Colonic mucosa (tissue), 4 donors: ENCODE measurements around the gene PDE7B. TPM values are rescaled to one million over a fixed set of nuclear protein-coding genes. Genes with fewer than 3 reads are reported as not detected.
"Not testable (repeated sequence)": the region's sequence is repeated elsewhere in the genome, so short reads cannot be mapped to it uniquely, and the experiment has no call there.

Source experiments
- DNase-seq: peaks from one replicate; pipeline ENCODE4 v3.0.0-alpha.2; 2020
- H3K27ac ChIP-seq: fragments of 200-600 bp; one replicate; pipeline ENCODE4 v1.8.0; 2021
- H3K27me3 ChIP-seq: fragments of 200-600 bp; one replicate; pipeline ENCODE4 v1.8.0; 2021
- H3K36me3 ChIP-seq: fragments of 200-600 bp; one replicate; pipeline ENCODE4 v1.8.0; 2021
- H3K4me1 ChIP-seq: fragments of 200-600 bp; one replicate; pipeline ENCODE4 v1.8.0; 2021; ENCODE audit warnings: mild to moderate bottlenecking
- H3K4me3 ChIP-seq: fragments of 200-600 bp; one replicate; pipeline ENCODE4 v1.8.0; 2021
- H3K9ac ChIP-seq, 2 donors: one replicate each; pipeline ENCODE4 v1.7.0; 2013; ENCODE audit warnings: control low read depth in 2 of 2, low read depth in 2 of 2, low read length in 2 of 2
- H3K9me3 ChIP-seq: fragments of 200-600 bp; one replicate; pipeline ENCODE4 v1.8.0; 2021
- intact Hi-C: fragments of 100-400 bp; cut with DNase I; formaldehyde crosslinking; loops from one replicate; pipeline ENCODE4 v1.14.1; 2022
- total RNA-seq, 2 donors: library from RNA; stranded (reverse); fragmentation: NEBNext Ultra II Directional in 1 of 2; extraction: Animal tissue kit (Norgen Biotek cat#: 25700) in 1 of 2; gene quantifications; one replicate each; pipeline ENCODE4 v1.2.1, GENCODE V29; 2021
- TF ChIP-seq, protein P1 (sequence below): fragments of 200-600 bp; IDR thresholded peaks from one replicate; pipeline ENCODE4 v1.8.0; 2022; ENCODE audit warnings: antibody characterized with exemption, mild to moderate bottlenecking
- donor health status: healthy.
- donor health status: DM: no; HTN: no; CAD: no.
- donor health status: DM: no; HTN: no; CAD: no.

The PDE7B gene
- total RNA-seq, 2 donors from 2014 or later = 1.0 to 1.4 TPM

- no peak for DNase-seq
- no peak overlapping the region for H3K9ac ChIP-seq
- H3K36me3 ChIP-seq = no peaks in the 10 kb centered on the region
- H3K4me3 ChIP-seq = no peak overlapping the region
- TF ChIP-seq, protein P1, sequence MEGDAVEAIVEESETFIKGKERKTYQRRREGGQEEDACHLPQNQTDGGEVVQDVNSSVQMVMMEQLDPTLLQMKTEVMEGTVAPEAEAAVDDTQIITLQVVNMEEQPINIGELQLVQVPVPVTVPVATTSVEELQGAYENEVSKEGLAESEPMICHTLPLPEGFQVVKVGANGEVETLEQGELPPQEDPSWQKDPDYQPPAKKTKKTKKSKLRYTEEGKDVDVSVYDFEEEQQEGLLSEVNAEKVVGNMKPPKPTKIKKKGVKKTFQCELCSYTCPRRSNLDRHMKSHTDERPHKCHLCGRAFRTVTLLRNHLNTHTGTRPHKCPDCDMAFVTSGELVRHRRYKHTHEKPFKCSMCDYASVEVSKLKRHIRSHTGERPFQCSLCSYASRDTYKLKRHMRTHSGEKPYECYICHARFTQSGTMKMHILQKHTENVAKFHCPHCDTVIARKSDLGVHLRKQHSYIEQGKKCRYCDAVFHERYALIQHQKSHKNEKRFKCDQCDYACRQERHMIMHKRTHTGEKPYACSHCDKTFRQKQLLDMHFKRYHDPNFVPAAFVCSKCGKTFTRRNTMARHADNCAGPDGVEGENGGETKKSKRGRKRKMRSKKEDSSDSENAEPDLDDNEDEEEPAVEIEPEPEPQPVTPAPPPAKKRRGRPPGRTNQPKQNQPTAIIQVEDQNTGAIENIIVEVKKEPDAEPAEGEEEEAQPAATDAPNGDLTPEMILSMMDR = no peak
- peak overlapping the region; percentile 44 for H3K27ac ChIP-seq
- H3K4me1 ChIP-seq = no peaks in the 10 kb centered on the region
- no peaks in the 10 kb centered on the region for H3K27me3 ChIP-seq
- intact Hi-C loops = no loop called here
- no peaks in the 10 kb centered on the region for H3K9me3 ChIP-seq
Observed at GRCh38 chr6:136102991-136103688, 251.6 kb downstream of the PDE7B start.

DNA sequence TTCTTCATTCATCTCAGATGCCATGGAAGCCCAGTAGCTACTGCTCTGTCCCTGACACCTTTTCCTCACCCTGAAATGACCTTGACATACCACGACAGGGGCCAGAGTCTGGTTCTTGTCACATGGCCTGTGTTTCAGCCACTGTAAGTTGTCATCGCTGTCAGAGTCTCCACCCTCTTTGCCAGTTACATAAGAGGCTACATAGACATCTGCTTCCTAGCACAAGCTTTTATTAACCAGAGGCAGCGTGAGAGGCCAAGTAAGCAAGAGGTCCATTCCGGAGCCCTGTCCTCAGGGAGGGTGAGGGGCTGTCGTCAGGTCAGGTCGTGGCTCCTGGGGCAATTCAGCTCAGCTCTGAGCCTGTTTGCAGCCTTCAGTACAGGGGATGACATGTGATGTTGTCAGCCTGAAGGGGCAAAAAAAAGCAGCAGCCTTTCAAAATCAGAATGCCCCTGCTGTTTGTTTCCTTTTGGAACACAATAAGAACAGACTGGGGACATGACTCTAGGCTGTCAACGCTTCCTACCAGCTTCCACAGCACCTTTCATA lies 252.3 kb downstream of the PDE7B start:
- Histone ChIP-seq H3K36me3 (no peaks in the 10 kb centered on the region), H3K4me3 (no peak overlapping the region), H3K4me1 (no peaks in the 10 kb centered on the region), H3K27me3 (no peaks in the 10 kb centered on the region), H3K27ac (peak overlapping the region; percentile 47), H3K9ac (no peak overlapping the region), H3K9me3 (no peaks in the 10 kb centered on the region)
- intact Hi-C loops = no loop called here
- peak; percentile 27 for DNase-seq
- TF ChIP-seq, protein P1 = no peak

- peak overlapping the region; percentile 47 for H3K27ac ChIP-seq
- no peak for DNase-seq
- intact Hi-C loops = no loop called here
Observed at GRCh38 chr6:136104556-136104955, 253.1 kb downstream of the PDE7B start.

GRCh38 chr6:136105797-136106196 lies 254.3 kb downstream of the PDE7B start:
- DNase-seq, H3K4me1 ChIP-seq, H3K4me3 ChIP-seq, H3K9ac ChIP-seq, intact Hi-C loops, H3K27ac ChIP-seq, H3K36me3 ChIP-seq, H3K9me3 ChIP-seq, H3K27me3 ChIP-seq: not testable (repeated sequence)

More at GRCh38 chr6:136104556-136104955, 253.1 kb downstream of the PDE7B start:
- no peak overlapping the region for H3K9ac ChIP-seq
- no peaks in the 10 kb centered on the region for H3K4me1 ChIP-seq
- no peaks in the 10 kb centered on the region for H3K9me3 ChIP-seq
- TF ChIP-seq, protein P1 = no peak
- H3K4me3 ChIP-seq = no peak overlapping the region
- no peaks in the 10 kb centered on the region for H3K27me3 ChIP-seq
- no peaks in the 10 kb centered on the region for H3K36me3 ChIP-seq

DNA sequence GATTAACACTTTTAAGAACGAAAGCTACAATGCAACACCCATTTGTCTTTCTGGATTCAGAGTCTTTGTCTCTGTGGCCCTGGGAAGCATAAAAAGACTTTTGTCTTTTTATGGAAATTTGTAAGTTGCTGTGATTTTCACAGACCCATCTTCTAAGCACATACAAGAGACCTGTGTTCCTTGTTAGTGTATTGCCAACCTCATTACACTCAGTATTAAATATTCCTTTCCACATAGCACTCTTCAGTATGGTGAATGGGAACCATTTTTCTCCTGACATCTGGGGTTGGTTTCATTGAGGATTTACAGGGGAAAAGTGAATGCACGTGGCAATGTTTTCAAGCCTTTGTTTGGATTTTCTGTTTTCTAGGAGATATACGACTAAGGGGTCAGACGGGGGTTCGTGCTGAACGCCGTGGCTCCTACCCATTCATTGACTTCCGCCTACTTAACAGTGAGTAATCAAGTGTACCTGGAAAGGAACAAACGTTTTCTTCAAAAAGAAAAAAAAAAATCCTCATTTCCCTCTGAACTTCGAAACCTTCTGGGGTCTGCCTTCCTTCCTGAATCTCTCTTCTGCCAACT lies 257.0 kb downstream of the PDE7B start:
- no peaks in the 10 kb centered on the region for H3K36me3 ChIP-seq
- H3K9me3 ChIP-seq = no peaks in the 10 kb centered on the region
- no peak overlapping the region for H3K27ac ChIP-seq
- intact Hi-C loops = no loop called here
- H3K27me3 ChIP-seq = no peaks in the 10 kb centered on the region
- TF ChIP-seq, protein P1 = no peak
- H3K9ac ChIP-seq = no peak overlapping the region
- H3K4me3 ChIP-seq = no peak overlapping the region
- DNase-seq = no peak
- no peaks in the 10 kb centered on the region for H3K4me1 ChIP-seq

GRCh38 chr6:136111831-136112230 lies 260.3 kb downstream of the PDE7B start:
- H3K27me3 ChIP-seq = no peaks in the 10 kb centered on the region
- no peak overlapping the region for H3K9ac ChIP-seq
- no peaks in the 10 kb centered on the region for H3K36me3 ChIP-seq
- intact Hi-C loops = no loop called here
- H3K4me3 ChIP-seq = no peak overlapping the region
- H3K27ac ChIP-seq = no peak overlapping the region
- TF ChIP-seq, protein P1 = no peak
- H3K9me3 ChIP-seq = no peaks in the 10 kb centered on the region
- H3K4me1 ChIP-seq = no peaks in the 10 kb centered on the region
- no peak for DNase-seq
